Large intestine (tissue), 3 donors: ENCODE measurements around the gene GPX1. TPM values are rescaled to one million over a fixed set of nuclear protein-coding genes. Genes with fewer than 3 reads are reported as not detected.

Source experiments
- DNase-seq, 2 donors: peaks; one replicate each; pipeline versions ENCODE4 v3.0.0 to v3.0.0-alpha.2; 2013
- H3K27ac ChIP-seq: one replicate; pipeline ENCODE4 v1.5.1; 2013; ENCODE audit warnings: low read length
- H3K27me3 ChIP-seq: 2 replicates; pipeline ENCODE4 v1.6.1; 2013; ENCODE audit warnings: low read length; ENCODE audit not compliant: control insufficient read depth, insufficient read depth
- H3K36me3 ChIP-seq: 2 replicates; pipeline ENCODE4 v1.6.1; 2013; ENCODE audit warnings: low read length; ENCODE audit not compliant: control insufficient read depth, insufficient read depth
- H3K4me1 ChIP-seq: one replicate; pipeline ENCODE4 v1.6.1; 2013; ENCODE audit warnings: low read length; ENCODE audit not compliant: control insufficient read depth, insufficient read depth
- H3K4me3 ChIP-seq: one replicate; pipeline ENCODE4 v1.5.1; 2013; ENCODE audit warnings: low read length
- H3K9me3 ChIP-seq: one replicate; pipeline ENCODE4 v1.6.1; 2013; ENCODE audit warnings: mild to moderate bottlenecking, low read depth, low read length, moderate library complexity; ENCODE audit not compliant: control insufficient read depth
- whole genome bisulfite sequencing: methylation state at CpG from one replicate; pipeline ENCODE4 v1.1.5; 2013; ENCODE audit warnings: low lambda C conversion rate; ENCODE audit not compliant: insufficient coverage; 5-methylcytosine and 5-hydroxymethylcytosine counted together
- polyA plus RNA-seq: library from polyadenylated mRNA; unstranded; fragments of 120-200 nt; gene quantifications from one replicate; pipeline ENCODE4 v1.2.1, GENCODE V29; 2013

The GPX1 gene
- polyA plus RNA-seq, 1 donor = 218 TPM

DNA sequence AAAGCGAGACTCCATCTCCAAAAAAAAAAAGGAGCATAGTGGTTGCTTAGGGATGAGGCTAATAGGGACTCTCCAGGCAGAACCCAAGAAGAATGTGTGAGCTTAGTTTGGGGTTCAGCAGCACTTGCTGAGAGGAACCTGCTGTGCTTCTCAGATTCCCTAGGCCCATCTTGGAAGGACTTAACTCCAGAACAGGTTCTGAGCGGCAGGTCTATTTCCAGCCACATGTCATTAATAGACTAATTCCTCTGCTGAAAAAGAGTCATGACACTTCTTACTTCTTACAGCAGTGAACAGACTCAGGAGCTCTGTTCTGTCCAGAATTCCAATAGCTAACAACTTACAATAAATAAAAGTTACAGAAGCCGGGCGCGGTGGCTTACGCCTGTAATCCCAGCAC, 31.1 kb upstream of the GPX1 start:
- no peaks in the 10 kb centered on the region for H3K27me3 ChIP-seq
- no peak overlapping the region for H3K4me3 ChIP-seq
- peaks cover 2% of the 10 kb centered on the region for H3K36me3 ChIP-seq
- H3K9me3 ChIP-seq = no peaks in the 10 kb centered on the region
- DNase-seq = no peak
- no CpG with 5 or more reads among the region's 6 CpGs for WGBS
- no peaks in the 10 kb centered on the region for H3K4me1 ChIP-seq
- H3K27ac ChIP-seq = no peak overlapping the region

- Histone ChIP-seq H3K36me3 (peaks cover 2% of the 10 kb centered on the region), H3K4me1 (no peaks in the 10 kb centered on the region), H3K27ac (no peak overlapping the region), H3K27me3 (no peaks in the 10 kb centered on the region), H3K4me3 (no peak overlapping the region), H3K9me3 (no peaks in the 10 kb centered on the region)
- no CpG with 5 or more reads among the region's 1 CpG for WGBS
- DNase-seq = no peak
These were observed 30.2 kb upstream of the GPX1 start for GRCh38 chr3:49388289-49388820.

DNA sequence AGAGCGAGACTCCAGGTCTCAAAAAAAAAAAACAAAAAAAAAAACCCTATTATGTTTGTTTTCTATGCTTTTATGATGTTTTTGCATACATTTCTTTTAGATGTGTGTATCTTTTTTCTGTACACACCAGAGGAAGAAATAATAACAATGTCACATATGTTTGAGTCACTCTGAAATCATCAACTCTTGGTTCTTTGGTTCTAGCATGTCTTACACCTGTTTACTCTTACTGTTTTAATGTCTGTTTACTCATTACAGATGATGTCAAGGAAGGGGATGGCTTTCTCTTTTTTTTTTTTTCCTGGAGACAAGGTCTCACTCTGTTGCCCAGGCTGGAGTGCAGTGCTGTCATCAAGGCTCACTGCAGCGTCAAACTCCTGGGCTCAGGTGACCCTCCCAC, 29.6 kb upstream of the GPX1 start:
- H3K4me3 ChIP-seq = no peak overlapping the region
- H3K4me1 ChIP-seq = no peaks in the 10 kb centered on the region
- no peak overlapping the region for H3K27ac ChIP-seq
- no peaks in the 10 kb centered on the region for H3K9me3 ChIP-seq
- peaks cover 2% of the 10 kb centered on the region for H3K36me3 ChIP-seq
- no peak for DNase-seq
- H3K27me3 ChIP-seq = no peaks in the 10 kb centered on the region
- WGBS = 100% methylated on average over 1 of the region's 2 CpGs

DNA sequence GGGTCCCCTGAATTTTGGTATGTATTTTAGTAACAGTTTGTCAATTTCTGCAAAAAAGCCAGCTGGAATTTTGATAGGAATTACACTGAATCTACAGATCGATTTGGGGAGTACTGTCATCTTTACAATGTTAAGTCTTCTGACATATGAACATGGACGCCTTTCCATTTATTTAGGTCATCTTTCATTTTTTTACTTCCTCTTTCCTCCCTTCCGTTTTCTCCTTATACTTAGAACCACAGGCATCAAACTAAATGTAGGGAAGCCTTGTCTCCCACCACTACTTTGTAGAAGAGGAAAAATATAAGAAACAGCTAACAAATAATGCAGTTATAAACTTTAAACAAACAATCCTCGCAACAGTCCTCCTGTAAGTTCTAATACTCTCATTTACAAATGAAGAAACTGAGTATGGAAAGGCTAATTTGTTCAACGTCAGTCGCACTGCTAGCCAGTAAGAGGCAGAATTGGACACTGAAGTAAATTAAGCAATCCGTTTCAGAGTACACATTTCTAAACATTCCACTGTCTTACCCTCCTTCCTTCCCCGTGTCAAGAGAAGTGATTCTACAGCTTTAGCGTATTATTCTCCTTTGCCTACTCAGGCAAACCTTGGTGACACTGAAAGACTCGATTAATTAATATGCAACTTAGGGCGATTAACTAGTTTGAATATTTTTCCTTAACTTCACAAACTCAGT, 28.1 kb upstream of the GPX1 start:
- H3K9me3 ChIP-seq = no peaks in the 10 kb centered on the region
- no peaks in the 10 kb centered on the region for H3K4me1 ChIP-seq
- H3K27ac ChIP-seq = no peak overlapping the region
- DNase-seq = no peak
- no peak overlapping the region for H3K4me3 ChIP-seq
- H3K36me3 ChIP-seq = peaks cover 2% of the 10 kb centered on the region
- 81% methylated on average over 3 of the region's 11 CpGs for WGBS
- no peaks in the 10 kb centered on the region for H3K27me3 ChIP-seq

DNA sequence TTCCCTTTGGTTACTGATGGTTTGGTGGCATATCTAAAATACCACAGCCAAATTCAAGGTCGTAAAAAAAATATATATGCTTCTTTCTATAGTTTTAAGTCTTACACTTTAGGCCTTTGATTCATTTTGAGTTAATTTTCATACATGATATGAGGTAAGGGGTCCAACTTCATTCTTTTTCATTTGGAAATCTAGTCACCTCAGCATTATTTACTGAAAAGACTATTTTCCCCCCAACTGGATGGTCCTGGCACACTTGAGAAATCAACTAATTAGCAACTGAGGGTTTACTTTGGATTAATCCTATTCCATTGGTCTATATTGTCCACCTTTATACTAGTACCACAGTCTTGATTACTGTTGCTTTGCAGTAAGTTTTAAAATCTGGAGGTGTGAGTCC, 27.5 kb upstream of the GPX1 start:
- peaks cover 2% of the 10 kb centered on the region for H3K36me3 ChIP-seq
- 100% methylated on average over 1 of the region's 1 CpG for WGBS
- H3K27ac ChIP-seq = no peak overlapping the region
- no peaks in the 10 kb centered on the region for H3K9me3 ChIP-seq
- no peaks in the 10 kb centered on the region for H3K27me3 ChIP-seq
- no peak overlapping the region for H3K4me3 ChIP-seq
- DNase-seq = no peak
- no peaks in the 10 kb centered on the region for H3K4me1 ChIP-seq

- Histone ChIP-seq H3K27me3 (no peaks in the 10 kb centered on the region), H3K4me3 (no peak overlapping the region), H3K9me3 (no peaks in the 10 kb centered on the region), H3K36me3 (no peaks in the 10 kb centered on the region), H3K4me1 (no peaks in the 10 kb centered on the region), H3K27ac (no peak overlapping the region)
- 100% methylated on average over 1 of the region's 5 CpGs for WGBS
- no peak for DNase-seq
These were observed 25.2 kb upstream of the GPX1 start for GRCh38 chr3:49383387-49383786.

DNA sequence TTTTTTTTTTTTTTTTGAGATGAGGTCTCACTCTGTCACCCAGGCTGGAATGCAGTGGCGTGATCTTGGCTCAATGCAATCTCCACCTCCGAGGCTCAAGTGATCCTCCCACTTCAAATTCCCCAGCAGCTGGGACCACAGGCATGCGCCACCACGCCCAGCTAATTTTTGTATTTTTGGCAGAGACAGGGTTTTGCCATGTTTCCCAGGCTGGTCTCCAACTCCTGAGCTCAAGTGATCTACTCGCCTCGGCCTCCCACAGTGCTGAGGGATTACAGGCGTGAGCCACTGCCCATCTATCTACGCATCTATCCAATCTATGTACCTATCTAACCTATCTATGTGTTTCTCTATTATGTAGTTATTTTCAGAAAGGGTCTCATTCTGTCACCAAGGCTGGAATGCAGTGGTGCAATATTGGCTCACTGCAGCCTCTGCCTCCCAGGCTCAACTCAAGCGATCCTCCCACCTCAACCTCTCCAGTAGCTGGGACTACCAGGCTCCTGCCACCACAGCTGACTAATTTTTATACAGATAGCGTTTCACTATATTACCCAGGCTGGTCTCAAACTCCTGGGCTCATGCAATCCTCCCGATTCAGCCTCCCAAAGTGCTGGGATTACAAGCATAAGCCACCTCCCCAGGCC, 20.2 kb upstream of the GPX1 start:
- no peaks in the 10 kb centered on the region for H3K4me1 ChIP-seq
- no peak overlapping the region for H3K4me3 ChIP-seq
- H3K27me3 ChIP-seq = no peaks in the 10 kb centered on the region
- H3K36me3 ChIP-seq = peaks cover 16% of the 10 kb centered on the region
- no peak overlapping the region for H3K27ac ChIP-seq
- DNase-seq = no peak
- WGBS = no CpG with 5 or more reads among the region's 11 CpGs
- H3K9me3 ChIP-seq = no peaks in the 10 kb centered on the region

DNA sequence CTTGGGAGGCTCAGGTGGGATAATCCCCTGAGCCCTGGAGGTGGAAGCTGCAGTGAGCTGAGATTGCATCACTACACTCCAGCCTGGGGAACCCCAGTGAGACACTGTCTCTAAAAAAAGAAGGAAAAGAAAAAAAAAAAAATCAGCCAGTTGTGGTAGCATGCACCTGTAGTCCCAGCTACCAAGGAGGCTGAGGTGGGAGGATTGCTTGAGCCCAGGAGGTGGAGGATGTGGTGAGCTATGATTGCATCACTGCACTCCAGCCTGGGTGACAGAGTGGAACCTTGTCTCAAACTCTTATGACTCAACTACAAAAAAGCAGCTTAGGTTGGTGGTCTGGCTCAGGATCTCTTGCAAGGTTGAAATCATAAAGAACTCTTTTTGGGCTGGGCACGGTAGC, 19.3 kb upstream of the GPX1 start:
- no peak overlapping the region for H3K27ac ChIP-seq
- WGBS = no CpG with 5 or more reads among the region's 1 CpG
- DNase-seq = no peak

GRCh38 chr3:49371946-49372345, 13.8 kb upstream of the GPX1 start:
- Histone ChIP-seq H3K4me3 (no peak overlapping the region), H3K27ac (no peak overlapping the region), H3K9me3 (no peaks in the 10 kb centered on the region), H3K4me1 (no peaks in the 10 kb centered on the region), H3K27me3 (no peaks in the 10 kb centered on the region), H3K36me3 (peaks cover 55% of the 10 kb centered on the region)
- no peak for DNase-seq

More for the DNA sequence above, 19.3 kb upstream of the GPX1 start:
- Histone ChIP-seq H3K9me3 (no peaks in the 10 kb centered on the region), H3K4me3 (no peak overlapping the region), H3K27me3 (no peaks in the 10 kb centered on the region), H3K4me1 (no peaks in the 10 kb centered on the region), H3K36me3 (peaks cover 24% of the 10 kb centered on the region)

DNA sequence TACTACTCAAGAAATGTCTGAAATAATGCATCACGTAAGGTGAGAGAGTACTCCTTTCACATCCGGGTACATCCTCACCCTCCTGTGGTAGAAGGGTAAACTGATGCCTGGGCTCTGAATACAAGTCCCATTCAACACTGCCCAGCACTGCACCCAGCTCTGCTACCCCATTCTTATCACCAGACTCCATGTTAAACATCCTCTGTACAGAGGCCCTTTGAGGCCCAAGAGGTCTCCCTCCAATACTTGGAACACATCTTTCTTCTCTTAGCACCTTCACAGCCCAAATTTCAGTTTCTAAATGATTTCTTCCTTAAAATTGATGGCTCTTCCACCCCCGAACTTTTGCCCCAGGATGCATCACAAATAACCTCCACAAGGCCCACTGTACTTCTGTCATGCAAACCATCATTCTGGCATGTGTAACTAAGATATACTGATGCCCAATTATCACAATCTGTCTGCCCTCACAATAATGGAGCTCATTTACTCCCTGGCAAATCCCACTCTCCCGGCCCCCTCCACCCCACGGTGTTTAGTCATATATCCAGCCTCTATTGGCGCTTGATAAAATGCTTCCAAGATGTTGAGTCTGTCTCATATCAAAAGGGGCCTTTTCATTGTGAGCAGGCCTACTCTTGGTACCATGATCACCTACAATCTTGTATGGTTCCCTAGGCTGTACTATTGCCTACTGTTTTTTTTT, 12.6 kb upstream of the GPX1 start:
- Histone ChIP-seq H3K27ac (no peak overlapping the region), H3K4me1 (no peaks in the 10 kb centered on the region), H3K4me3 (no peak overlapping the region), H3K27me3 (no peaks in the 10 kb centered on the region), H3K36me3 (peaks cover 66% of the 10 kb centered on the region), H3K9me3 (no peaks in the 10 kb centered on the region)
- WGBS = no CpG with 5 or more reads among the region's 6 CpGs
- no peak for DNase-seq
